Liver (tissue), 3 donors: ENCODE data around the gene ARSJ.

ENCODE experiments used
- GABPA ChIP-seq, 2 donors: IDR thresholded peaks in 1 of 2; conservative IDR thresholded peaks in 1 of 2; 2 replicates each; pipeline ENCODE4 v1.6.1; 2016; ENCODE audit warnings: antibody characterized with exemption in 2 of 2, mild to moderate bottlenecking in 1 of 2, moderate library complexity in 1 of 2
- JUND ChIP-seq, 2 donors: IDR thresholded peaks; 2 replicates each; pipeline ENCODE4 v1.6.1; 2016; ENCODE audit warnings: antibody characterized with exemption in 2 of 2
- RAD21 ChIP-seq, 2 donors: IDR thresholded peaks; 2 replicates each; pipeline ENCODE4 v1.6.1; 2016; ENCODE audit warnings: antibody characterized with exemption in 2 of 2, mild to moderate bottlenecking in 2 of 2
- YY1 ChIP-seq: IDR thresholded peaks from 2 replicates; pipeline ENCODE4 v1.6.1; 2016; ENCODE audit warnings: antibody characterized with exemption, mild to moderate bottlenecking
- TF ChIP-seq, protein P1 (sequence below): fragments of 150-350 bp; IDR thresholded peaks from 2 replicates; pipeline ENCODE4 v1.5.1; 2017; ENCODE audit warnings: improper control_type of control experiment, low read depth, low read length; ENCODE audit not compliant: missing input control
- donor health status: healthy.
- donor health status: healthy.

DNA sequence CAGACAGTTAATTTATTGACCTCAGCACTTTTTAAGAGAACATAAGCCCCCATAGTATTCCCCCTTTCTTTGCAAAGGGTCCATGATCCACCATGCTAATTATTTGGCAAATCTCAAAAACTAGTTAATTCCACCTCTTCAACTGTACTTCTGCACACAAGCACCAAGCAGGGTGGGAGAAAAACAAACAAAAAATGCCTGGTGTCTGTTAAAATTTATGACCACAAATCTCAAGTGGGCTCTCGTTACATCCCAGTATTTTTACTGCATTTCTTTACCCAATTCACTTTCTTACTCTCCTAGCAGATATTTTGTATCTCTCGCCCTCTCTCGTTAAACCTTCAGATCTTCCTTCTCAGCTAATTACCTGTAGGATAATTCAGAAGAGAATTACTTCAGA is 6.1 kb downstream of the ARSJ start:
- TF ChIP-seq, protein P1, sequence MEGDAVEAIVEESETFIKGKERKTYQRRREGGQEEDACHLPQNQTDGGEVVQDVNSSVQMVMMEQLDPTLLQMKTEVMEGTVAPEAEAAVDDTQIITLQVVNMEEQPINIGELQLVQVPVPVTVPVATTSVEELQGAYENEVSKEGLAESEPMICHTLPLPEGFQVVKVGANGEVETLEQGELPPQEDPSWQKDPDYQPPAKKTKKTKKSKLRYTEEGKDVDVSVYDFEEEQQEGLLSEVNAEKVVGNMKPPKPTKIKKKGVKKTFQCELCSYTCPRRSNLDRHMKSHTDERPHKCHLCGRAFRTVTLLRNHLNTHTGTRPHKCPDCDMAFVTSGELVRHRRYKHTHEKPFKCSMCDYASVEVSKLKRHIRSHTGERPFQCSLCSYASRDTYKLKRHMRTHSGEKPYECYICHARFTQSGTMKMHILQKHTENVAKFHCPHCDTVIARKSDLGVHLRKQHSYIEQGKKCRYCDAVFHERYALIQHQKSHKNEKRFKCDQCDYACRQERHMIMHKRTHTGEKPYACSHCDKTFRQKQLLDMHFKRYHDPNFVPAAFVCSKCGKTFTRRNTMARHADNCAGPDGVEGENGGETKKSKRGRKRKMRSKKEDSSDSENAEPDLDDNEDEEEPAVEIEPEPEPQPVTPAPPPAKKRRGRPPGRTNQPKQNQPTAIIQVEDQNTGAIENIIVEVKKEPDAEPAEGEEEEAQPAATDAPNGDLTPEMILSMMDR, result no peak
- no peak for TF ChIP-seq RAD21 (IDR thresholded peaks at IDR 0.05)
- TF ChIP-seq JUND (IDR thresholded peaks at IDR 0.05), result no peak
- no peak for TF ChIP-seq YY1
- no peak for TF ChIP-seq GABPA (IDR thresholded peaks at IDR 0.05 in 1 of 2, conservative IDR thresholded peaks at IDR 0.05 in 1 of 2)
